T-cell (primary cell): ENCODE results near the gene KCNV2. TPM values are rescaled to one million over a fixed set of nuclear protein-coding genes. Genes with fewer than 3 reads are reported as not detected.

Experiments
- ATAC-seq, 4 experiments: fragments of 200-7000 bp in 3 of 4; fragments of 150-1000 bp in 1 of 4; cut with Tn5 transposase; replicated peaks in 1 of 4; 1 replicate in 3 of 4; 2 replicates in 1 of 4; pipeline ENCODE4 v1.10.0; 2021; ENCODE audit warnings: moderate library complexity in 3 of 4, mild to moderate bottlenecking in 2 of 4, moderate number of reproducible peaks in 1 of 4
- CTCF ChIA-PET, 2 donors: fragments of 300-600 bp; sonication (Branson Sonifier 250); formaldehyde crosslinking; loops; one replicate each; lab custom pipeline; 2022; ENCODE audit warnings: antibody characterized with exemption in 2 of 2; lab: Charles Lee
- POLR2A ChIA-PET, 2 donors: fragments of 300-600 bp; sonication (Branson Sonifier 250); formaldehyde crosslinking; loops; one replicate each; lab custom pipeline; 2022; ENCODE audit warnings: antibody characterized with exemption in 2 of 2; lab: Charles Lee
- DNase-seq, 35 experiments: peaks; one replicate each; pipeline versions ENCODE4 v3.0.0 to v3.0.0-alpha.2; 2013 to 2023
- H3K27ac ChIP-seq: one replicate; pipeline ENCODE4 v1.5.1; 2013; ENCODE audit warnings: low read length
- H3K27me3 ChIP-seq, 2 experiments: replicated peaks in 1 of 2; 1 replicate in 1 of 2; 2 replicates in 1 of 2; pipeline versions ENCODE4 v1.6.1 to v1.7.0; 2013; ENCODE audit warnings: low read length in 1 of 2, mixed read lengths in 1 of 2; ENCODE audit not compliant: control insufficient read depth in 2 of 2, insufficient read depth in 2 of 2; ENCODE audit errors: extremely low read depth in 1 of 2
- H3K36me3 ChIP-seq, 2 donors: 1 replicate in 1 of 2; 2 replicates in 1 of 2; pipeline versions ENCODE4 v1.6.1 to v1.7.0; 2013; ENCODE audit warnings: low read length in 1 of 2; ENCODE audit not compliant: control insufficient read depth in 2 of 2, insufficient read depth in 1 of 2; ENCODE audit errors: extremely low read depth in 1 of 2
- H3K4me1 ChIP-seq, 2 experiments: 1 replicate in 1 of 2; 2 replicates in 1 of 2; pipeline versions ENCODE4 v1.6.1 to v1.7.0; 2013; ENCODE audit warnings: low read length in 2 of 2, mixed read lengths in 1 of 2; ENCODE audit not compliant: insufficient read depth in 2 of 2, control insufficient read depth in 1 of 2; ENCODE audit errors: extremely low read depth in 1 of 2
- H3K4me3 ChIP-seq, 2 donors: 1 replicate in 1 of 2; 2 replicates in 1 of 2; pipeline versions ENCODE4 v1.5.1 to v1.7.0; 2013; ENCODE audit warnings: mild to moderate bottlenecking in 2 of 2, low read length in 1 of 2, moderate library complexity in 1 of 2; ENCODE audit not compliant: control insufficient read depth in 1 of 2; ENCODE audit errors: extremely low read depth in 1 of 2
- H3K9me3 ChIP-seq: 2 replicates; pipeline ENCODE4 v1.7.0; 2013
- H3K27ac Mint-ChIP-seq, 2 donors: one replicate each; pipeline ENCODE4 v1.8.0; 2020 to 2021; ENCODE audit warnings: mild to moderate bottlenecking in 2 of 2, mixed read lengths in 2 of 2
- H3K27me3 Mint-ChIP-seq, 2 donors: one replicate each; pipeline ENCODE4 v1.8.0; 2021 to 2022; ENCODE audit warnings: mixed read lengths in 2 of 2
- H3K36me3 Mint-ChIP-seq: one replicate; pipeline ENCODE4 v1.8.0; 2021; ENCODE audit warnings: mixed read lengths
- H3K4me1 Mint-ChIP-seq, 3 donors: one replicate each; pipeline ENCODE4 v1.8.0; 2020 to 2022; ENCODE audit warnings: mixed read lengths in 3 of 3, mild to moderate bottlenecking in 1 of 3
- H3K4me3 Mint-ChIP-seq, 3 donors: one replicate each; pipeline ENCODE4 v1.8.0; 2020 to 2022; ENCODE audit warnings: mild to moderate bottlenecking in 3 of 3, mixed read lengths in 3 of 3, moderate library complexity in 3 of 3
- H3K9me3 Mint-ChIP-seq, 3 donors: one replicate each; pipeline ENCODE4 v1.8.0; 2020 to 2022; ENCODE audit warnings: mixed read lengths in 3 of 3
- whole genome bisulfite sequencing: methylation state at CpG from one replicate; pipeline ENCODE4 v1.1.5; 2013; ENCODE audit warnings: missing lambda C conversion rate; ENCODE audit not compliant: insufficient coverage; 5-methylcytosine and 5-hydroxymethylcytosine counted together
- total RNA-seq, 35 experiments: library from RNA in 6 of 35; stranded (reverse) in 6 of 35; fragments of 120-200 nt in 1 of 35; gene quantifications; one replicate each; pipeline versions ENCODE4 v1.2.1 to v1.2.4 and lab custom pipeline; 2013 to 2026

The KCNV2 gene
- total RNA-seq, 5 donors from 2014 or later (not counting 1 experiment from before 2014, with no cell fraction given): not detected

- H3K4me1 Mint-ChIP-seq: no peaks in the 10 kb centered on the region
- ATAC-seq: no peak
- H3K27me3 Mint-ChIP-seq: no peaks in the 10 kb centered on the region
- no peak overlapping the region for H3K27ac Mint-ChIP-seq
- ChIA-PET POLR2A (interaction anchor here in 1 of 2 donors (0.6 kb wide), 1 partner anchor 76 kb away, joined by 7 read pairs; no protein-coding TSS in a partner anchor), CTCF (interaction anchor here (0.6 to 0.7 kb wide), 2 partner anchors 54 to 588 kb away, joined by 4 to 5 read pairs; no protein-coding TSS in a partner anchor)
- no peak for DNase-seq
- H3K9me3 ChIP-seq: no peaks in the 10 kb centered on the region
- H3K27ac ChIP-seq: no peak overlapping the region
- no peak overlapping the region for H3K4me3 Mint-ChIP-seq
- H3K9me3 Mint-ChIP-seq: no peaks in the 10 kb centered on the region
- H3K36me3 Mint-ChIP-seq: peaks cover 9% of the 10 kb centered on the region
- H3K4me1 ChIP-seq: no peaks in the 10 kb centered on the region
- no peaks in the 10 kb centered on the region for H3K36me3 ChIP-seq
- no peak overlapping the region for H3K4me3 ChIP-seq
- no peaks in the 10 kb centered on the region for H3K27me3 ChIP-seq
- no CpG with 5 or more reads among the region's 3 CpGs for WGBS
Observed at GRCh38 chr9:2729721-2730120, 12.4 kb downstream of the KCNV2 start.

GRCh38 chr9:2730971-2731370 is 13.7 kb downstream of the KCNV2 start:
- Histone ChIP-seq H3K36me3 (no peaks in the 10 kb centered on the region), H3K9me3 (no peaks in the 10 kb centered on the region), H3K27me3 (no peaks in the 10 kb centered on the region), H3K27ac (no peak overlapping the region), H3K4me3 (no peak overlapping the region), H3K4me1 (no peaks in the 10 kb centered on the region)
- POLR2A ChIA-PET: no interaction called here
- Mint-ChIP-seq H3K27me3 (no peaks in the 10 kb centered on the region), H3K4me3 (no peak overlapping the region), H3K36me3 (peaks cover 16% of the 10 kb centered on the region), H3K27ac (no peak overlapping the region), H3K4me1 (no peaks in the 10 kb centered on the region), H3K9me3 (no peaks in the 10 kb centered on the region)
- ATAC-seq (no peak), DNase-seq (no peak)
- WGBS: no CpG with 5 or more reads among the region's 1 CpG
- CTCF ChIA-PET: no interaction called here

- DNase-seq (no peak), ATAC-seq (no peak)
- Histone ChIP-seq H3K27me3 (no peaks in the 10 kb centered on the region), H3K4me1 (no peaks in the 10 kb centered on the region), H3K27ac (no peak overlapping the region), H3K9me3 (no peaks in the 10 kb centered on the region), H3K4me3 (no peak overlapping the region), H3K36me3 (no peaks in the 10 kb centered on the region)
- ChIA-PET CTCF (interaction anchor here in 1 of 2 donors (1.1 kb wide), 1 partner anchor 9 kb away, joined by 3 read pairs; no protein-coding TSS in a partner anchor), POLR2A (no interaction called here)
- no peaks in the 10 kb centered on the region for H3K4me1 Mint-ChIP-seq
- WGBS: no CpG with 5 or more reads among the region's 4 CpGs
- no peak overlapping the region for H3K27ac Mint-ChIP-seq
- no peak overlapping the region for H3K4me3 Mint-ChIP-seq
- H3K36me3 Mint-ChIP-seq: peaks cover 20% of the 10 kb centered on the region
- no peaks in the 10 kb centered on the region for H3K9me3 Mint-ChIP-seq
- H3K27me3 Mint-ChIP-seq: no peaks in the 10 kb centered on the region
Observed at GRCh38 chr9:2732492-2732891, 15.2 kb downstream of the KCNV2 start.

GRCh38 chr9:2740616-2741015 is 23.3 kb downstream of the KCNV2 start:
- Mint-ChIP-seq H3K4me3 (no peak overlapping the region), H3K4me1 (peaks cover 0 to 3% (median 0%) of the 10 kb centered on the region in 3 donors), H3K27ac (no peak overlapping the region), H3K9me3 (no peaks in the 10 kb centered on the region), H3K36me3 (peaks cover 24% of the 10 kb centered on the region), H3K27me3 (no peaks in the 10 kb centered on the region)
- H3K4me1 ChIP-seq: no peaks in the 10 kb centered on the region
- CTCF ChIA-PET: interaction anchor here (0.7 to 0.9 kb wide), 2 partner anchors 8 to 19 kb away, joined by 3 read pairs; no protein-coding TSS in a partner anchor
- H3K36me3 ChIP-seq: peaks cover 0 to 3% of the 10 kb centered on the region in 2 donors
- H3K27me3 ChIP-seq: no peaks in the 10 kb centered on the region
- H3K9me3 ChIP-seq: no peaks in the 10 kb centered on the region
- no peak overlapping the region for H3K4me3 ChIP-seq
- POLR2A ChIA-PET: no interaction called here
- DNase-seq (no peak), ATAC-seq (no peak)
- H3K27ac ChIP-seq: no peak overlapping the region

- H3K27me3 ChIP-seq: no peaks in the 10 kb centered on the region
- no peak overlapping the region for H3K27ac Mint-ChIP-seq
- CTCF ChIA-PET: interaction anchor here in 1 of 2 donors (0.9 kb wide), 1 partner anchor 9 kb away, joined by 3 read pairs; no protein-coding TSS in a partner anchor
Observed at GRCh38 chr9:2741441-2742158, 24.3 kb downstream of the KCNV2 start.

GRCh38 chr9:2742214-2742613 is 24.9 kb downstream of the KCNV2 start:
- ChIA-PET CTCF (no interaction called here), POLR2A (no interaction called here)
- Mint-ChIP-seq H3K36me3 (peaks cover 27% of the 10 kb centered on the region), H3K4me3 (no peak overlapping the region), H3K9me3 (no peaks in the 10 kb centered on the region), H3K27ac (no peak overlapping the region), H3K27me3 (no peaks in the 10 kb centered on the region), H3K4me1 (peaks cover 0 to 3% (median 0%) of the 10 kb centered on the region in 3 donors)
- WGBS: no CpG with 5 or more reads among the region's 7 CpGs
- Histone ChIP-seq H3K27me3 (no peaks in the 10 kb centered on the region), H3K9me3 (no peaks in the 10 kb centered on the region), H3K4me3 (no peak overlapping the region), H3K4me1 (no peaks in the 10 kb centered on the region), H3K27ac (no peak overlapping the region), H3K36me3 (peaks cover 0 to 3% of the 10 kb centered on the region in 2 donors)
- DNase-seq (no peak), ATAC-seq (no peak)

More at GRCh38 chr9:2741441-2742158, 24.3 kb downstream of the KCNV2 start:
- H3K9me3 Mint-ChIP-seq: no peaks in the 10 kb centered on the region
- whole genome bisulfite sequencing: 100% methylated on average over 3 of the region's 6 CpGs
- H3K27me3 Mint-ChIP-seq: no peaks in the 10 kb centered on the region
- ATAC-seq (no peak), DNase-seq (no peak)
- no peak overlapping the region for H3K4me3 Mint-ChIP-seq
- Histone ChIP-seq H3K4me1 (no peaks in the 10 kb centered on the region), H3K36me3 (peaks cover 0 to 3% of the 10 kb centered on the region in 2 donors), H3K4me3 (no peak overlapping the region), H3K9me3 (no peaks in the 10 kb centered on the region), H3K27ac (no peak overlapping the region)
- POLR2A ChIA-PET: no interaction called here
- peaks cover 27% of the 10 kb centered on the region for H3K36me3 Mint-ChIP-seq
- peaks cover 0 to 3% (median 0%) of the 10 kb centered on the region in 3 donors for H3K4me1 Mint-ChIP-seq
